HG02588 (cell line): ENCODE measurements around the gene PTCHD1.

Experiments used
- ATAC-seq: cut with Tn5 transposase; IDR thresholded peaks from one replicate; pipeline ENCODE4 v1.9.1; 2021; ENCODE audit warnings: mild to moderate bottlenecking, moderate library complexity; ENCODE audit not compliant: unreplicated experiment

Gene PTCHD1

GRCh38 chrX:23394421-23394820, 59.8 kb downstream of the PTCHD1 start:
- ATAC-seq, result no peak

GRCh38 chrX:23396263-23396662, 61.6 kb downstream of the PTCHD1 start:
- no peak for ATAC-seq

- ATAC-seq, result no peak
These were observed 63.9 kb downstream of the PTCHD1 start for GRCh38 chrX:23398570-23398969.

- ATAC-seq, result no peak
These were observed 69.2 kb downstream of the PTCHD1 start for GRCh38 chrX:23403849-23404248.

- no peak for ATAC-seq
These were observed 88.3 kb downstream of the PTCHD1 start for GRCh38 chrX:23422912-23423311.

- no peak for ATAC-seq
These were observed 99.8 kb downstream of the PTCHD1 start for GRCh38 chrX:23434356-23434884.

GRCh38 chrX:23435108-23435507, 100.5 kb downstream of the PTCHD1 start:
- ATAC-seq, result no peak

- ATAC-seq, result no peak
These were observed 100.9 kb downstream of the PTCHD1 start for GRCh38 chrX:23435575-23435974.

GRCh38 chrX:23436875-23437274, 102.2 kb downstream of the PTCHD1 start:
- ATAC-seq, result no peak

- ATAC-seq, result no peak
These were observed 116.6 kb downstream of the PTCHD1 start for GRCh38 chrX:23451266-23451665.
